Memory B cell (primary cell): ENCODE data around the gene CMC4.

ENCODE experiments used
- ATAC-seq: fragments of 150-1000 bp; cut with Tn5 transposase; 2 replicates; pipeline ENCODE4 v1.10.0; 2021; ENCODE audit warnings: low read depth, mild to moderate bottlenecking, moderate library complexity
- DNase-seq, 2 donors: peaks; one replicate each; pipeline ENCODE4 v3.0.0; 2022; ENCODE audit warnings: low spot score in 2 of 2
- H3K27ac Mint-ChIP-seq: one replicate; pipeline ENCODE4 v1.8.0; 2022; ENCODE audit warnings: mild to moderate bottlenecking, moderate library complexity, mixed read lengths
- H3K27me3 Mint-ChIP-seq: one replicate; pipeline ENCODE4 v1.8.0; 2022; ENCODE audit warnings: mixed read lengths
- H3K36me3 Mint-ChIP-seq: one replicate; pipeline ENCODE4 v1.8.0; 2022; ENCODE audit warnings: mild to moderate bottlenecking, mixed read lengths
- H3K4me1 Mint-ChIP-seq: one replicate; pipeline ENCODE4 v1.8.0; 2022; ENCODE audit warnings: mixed read lengths
- H3K4me3 Mint-ChIP-seq: one replicate; pipeline ENCODE4 v1.8.0; 2022; ENCODE audit warnings: mild to moderate bottlenecking, moderate library complexity, mixed read lengths
- H3K9me3 Mint-ChIP-seq: one replicate; pipeline ENCODE4 v1.8.0; 2022; ENCODE audit warnings: mixed read lengths

The CMC4 gene

DNA sequence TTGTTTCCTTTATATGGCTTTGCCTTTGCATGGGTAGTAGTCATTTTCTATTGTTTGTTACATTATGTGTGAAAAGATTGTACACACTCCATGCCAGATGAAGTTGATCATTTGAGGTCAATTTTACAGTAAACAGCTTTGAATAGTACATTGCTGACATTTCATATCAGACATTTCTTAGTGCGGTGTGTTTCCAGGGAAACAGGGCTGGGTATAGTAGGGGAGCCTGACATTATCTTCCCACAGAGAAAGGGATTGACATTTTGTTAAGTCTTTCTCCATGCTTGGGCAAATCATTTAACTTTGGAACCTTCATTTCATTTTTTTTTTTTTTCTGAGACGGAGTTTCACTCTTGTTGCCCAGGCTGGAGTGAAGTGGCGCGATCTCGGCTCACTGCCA, 39.3 kb downstream of the CMC4 start:
- DNase-seq (no peak), ATAC-seq (no peak)
- Mint-ChIP-seq H3K27ac (no peak overlapping the region), H3K27me3 (no peaks in the 10 kb centered on the region), H3K36me3 (peaks cover 13% of the 10 kb centered on the region), H3K9me3 (no peaks in the 10 kb centered on the region), H3K4me1 (peaks cover 10% of the 10 kb centered on the region), H3K4me3 (no peak overlapping the region)

GRCh38 chrX:155028877-155029291, 42.1 kb downstream of the CMC4 start:
- Mint-ChIP-seq H3K27ac (peak overlapping the region; percentile 63), H3K4me3 (peak overlapping the region; percentile 53), H3K9me3 (no peaks in the 10 kb centered on the region), H3K27me3 (no peaks in the 10 kb centered on the region), H3K4me1 (peaks cover 10% of the 10 kb centered on the region), H3K36me3 (no peaks in the 10 kb centered on the region)
- ATAC-seq, result no peak
- no peak for DNase-seq

DNA sequence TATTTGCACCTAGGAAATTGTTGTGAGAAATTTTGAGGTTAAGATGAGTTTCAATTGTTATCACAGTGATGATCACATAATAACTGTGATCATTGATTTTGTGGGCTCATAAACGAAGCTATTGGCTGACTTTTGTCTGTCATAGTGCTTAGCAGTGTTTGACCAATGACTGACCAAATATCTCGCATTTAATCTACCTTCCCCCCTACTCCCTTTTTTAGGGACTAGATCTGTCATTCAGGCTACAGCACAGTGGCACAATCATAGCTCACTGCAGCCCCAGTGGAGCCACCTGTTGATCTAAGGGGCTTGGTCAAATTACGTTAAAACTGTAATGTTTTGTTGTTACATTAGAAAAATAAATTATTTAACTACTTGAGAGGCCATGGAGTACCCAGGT, 42.8 kb downstream of the CMC4 start:
- Mint-ChIP-seq H3K27me3 (no peaks in the 10 kb centered on the region), H3K36me3 (no peaks in the 10 kb centered on the region), H3K9me3 (no peaks in the 10 kb centered on the region), H3K4me1 (peaks cover 10% of the 10 kb centered on the region), H3K27ac (peak overlapping the region; percentile 92), H3K4me3 (peak overlapping the region; percentile 88)
- DNase-seq, result no peak
- no peak for ATAC-seq

GRCh38 chrX:155027509-155028066, 43.3 kb downstream of the CMC4 start:
- Mint-ChIP-seq H3K4me3 (peak overlapping the region; percentile 88), H3K36me3 (no peaks in the 10 kb centered on the region), H3K27me3 (no peaks in the 10 kb centered on the region), H3K9me3 (no peaks in the 10 kb centered on the region), H3K27ac (peak overlapping the region; percentile 92), H3K4me1 (peaks cover 10% of the 10 kb centered on the region)
- DNase-seq (no peak), ATAC-seq (no peak)

GRCh38 chrX:155026727-155027508, 44.0 kb downstream of the CMC4 start, which contains the start of gene FUNDC2:
FUNDC2 (plus strand) TSS chrX:155026844; CDS start chrX:155026939, 95 bp downstream.
- Mint-ChIP-seq H3K27me3 (no peaks in the 10 kb centered on the region), H3K27ac (peak within 1 kb of the TSS; percentile 92), H3K4me1 (peaks cover 12% of the 10 kb centered on the region), H3K36me3 (no peaks in the 10 kb centered on the region), H3K9me3 (no peaks in the 10 kb centered on the region), H3K4me3 (peak within 1 kb of the TSS; percentile 88)
- DNase-seq, result peak; percentile 77 to 87
- ATAC-seq, result peak; percentile 85

DNA sequence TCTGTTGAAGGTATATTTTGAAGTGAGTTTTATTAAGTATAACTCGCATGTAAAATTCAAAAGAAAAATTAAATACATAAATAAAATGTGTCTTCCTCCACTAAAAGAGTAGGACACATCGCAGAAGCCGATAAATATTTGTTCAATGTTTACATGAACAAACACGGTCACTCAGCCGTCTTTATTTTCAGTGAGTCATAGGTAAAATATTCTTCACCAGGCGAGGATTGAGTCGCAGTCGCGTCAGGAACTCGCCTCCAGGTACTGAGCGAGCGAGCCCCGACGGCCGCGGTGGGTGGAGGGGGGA, 44.6 kb downstream of the CMC4 start:
- Mint-ChIP-seq H3K27me3 (no peaks in the 10 kb centered on the region), H3K4me1 (peaks cover 12% of the 10 kb centered on the region), H3K9me3 (no peaks in the 10 kb centered on the region), H3K27ac (peak overlapping the region; percentile 92), H3K4me3 (peak overlapping the region; percentile 88), H3K36me3 (no peaks in the 10 kb centered on the region)
- ATAC-seq, result no peak
- no peak for DNase-seq

GRCh38 chrX:155023907-155024833, 46.8 kb downstream of the CMC4 start:
- no peak overlapping the region for H3K27ac Mint-ChIP-seq
- no peaks in the 10 kb centered on the region for H3K36me3 Mint-ChIP-seq
- H3K4me1 Mint-ChIP-seq, result peaks cover 8% of the 10 kb centered on the region
- H3K4me3 Mint-ChIP-seq, result peak overlapping the region; percentile 27
- H3K27me3 Mint-ChIP-seq, result no peaks in the 10 kb centered on the region
- H3K9me3 Mint-ChIP-seq, result no peaks in the 10 kb centered on the region
- ATAC-seq (no peak), DNase-seq (no peak)

DNA sequence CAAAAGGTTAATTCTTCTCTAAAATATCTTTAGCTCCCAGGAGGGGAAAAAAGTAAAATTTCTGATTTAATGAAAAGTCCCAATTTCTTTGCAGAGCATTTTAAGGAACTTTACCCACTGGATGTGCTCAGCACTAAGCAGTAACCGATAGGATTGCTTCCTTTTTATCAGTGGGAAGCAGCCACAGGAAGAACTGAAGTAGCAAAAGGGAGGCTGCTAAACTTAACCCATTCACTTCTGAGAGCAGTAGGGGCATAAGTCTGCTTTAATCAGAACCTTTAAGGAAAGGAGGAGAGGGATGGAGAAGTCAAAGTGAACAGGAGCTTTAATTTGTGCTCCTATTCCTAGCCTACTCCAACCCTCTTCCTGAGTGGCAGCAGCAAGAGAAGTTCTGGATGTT, 48.4 kb downstream of the CMC4 start, which contains the start of gene F8:
TSS of gene F8 (minus strand) at position 139 of the 400 bp plus-strand sequence. CDS start 171 bp downstream, outside the sequence.
- Mint-ChIP-seq H3K4me3 (no peak within 1 kb of the TSS), H3K27me3 (no peaks in the 10 kb centered on the region), H3K36me3 (no peaks in the 10 kb centered on the region), H3K4me1 (peaks cover 2% of the 10 kb centered on the region), H3K9me3 (no peaks in the 10 kb centered on the region), H3K27ac (no peak within 1 kb of the TSS)
- DNase-seq (no peak), ATAC-seq (no peak)

GRCh38 chrX:155020591-155020990, 50.3 kb downstream of the CMC4 start:
- H3K27me3 Mint-ChIP-seq, result peaks cover 2% of the 10 kb centered on the region
- no peak for DNase-seq
- H3K36me3 Mint-ChIP-seq, result no peaks in the 10 kb centered on the region
- H3K9me3 Mint-ChIP-seq, result no peaks in the 10 kb centered on the region
- H3K4me1 Mint-ChIP-seq, result peaks cover 2% of the 10 kb centered on the region
- H3K27ac Mint-ChIP-seq, result no peak overlapping the region
- ATAC-seq, result no peak
- no peak overlapping the region for H3K4me3 Mint-ChIP-seq
